Measurements from ENCODE around the gene FAXDC2.
A peak's percentile ranks its signal among the peaks of the same experiment; 100 is the strongest.

FAXDC2 gene

DNA sequence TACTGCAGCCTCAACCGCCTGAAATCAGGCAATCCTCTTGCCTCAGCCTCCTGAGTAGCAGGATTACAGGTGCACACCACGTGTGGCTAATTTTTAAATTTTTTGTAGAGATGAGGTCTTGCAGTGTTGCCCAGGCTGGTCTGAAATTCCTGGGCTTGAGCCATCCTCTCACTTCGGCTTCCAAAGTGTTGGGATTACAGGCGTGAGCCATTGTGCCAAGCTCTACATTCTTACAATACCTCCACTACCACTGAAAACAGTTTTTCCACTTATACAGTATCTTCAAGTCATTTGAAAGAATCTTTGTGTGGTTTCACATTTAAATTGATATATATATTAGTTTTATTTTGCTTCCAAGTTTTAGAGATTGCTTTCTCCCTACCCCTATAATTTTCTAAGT is 52.6 kb downstream of the FAXDC2 start:
- DNase-seq (ENCODE audit: low read depth, low spot score): no peak

- no peak for DNase-seq (ENCODE audit: low read depth, low spot score)
These were observed 55.2 kb downstream of the FAXDC2 start for GRCh38 chr5:154795235-154795596.

DNA sequence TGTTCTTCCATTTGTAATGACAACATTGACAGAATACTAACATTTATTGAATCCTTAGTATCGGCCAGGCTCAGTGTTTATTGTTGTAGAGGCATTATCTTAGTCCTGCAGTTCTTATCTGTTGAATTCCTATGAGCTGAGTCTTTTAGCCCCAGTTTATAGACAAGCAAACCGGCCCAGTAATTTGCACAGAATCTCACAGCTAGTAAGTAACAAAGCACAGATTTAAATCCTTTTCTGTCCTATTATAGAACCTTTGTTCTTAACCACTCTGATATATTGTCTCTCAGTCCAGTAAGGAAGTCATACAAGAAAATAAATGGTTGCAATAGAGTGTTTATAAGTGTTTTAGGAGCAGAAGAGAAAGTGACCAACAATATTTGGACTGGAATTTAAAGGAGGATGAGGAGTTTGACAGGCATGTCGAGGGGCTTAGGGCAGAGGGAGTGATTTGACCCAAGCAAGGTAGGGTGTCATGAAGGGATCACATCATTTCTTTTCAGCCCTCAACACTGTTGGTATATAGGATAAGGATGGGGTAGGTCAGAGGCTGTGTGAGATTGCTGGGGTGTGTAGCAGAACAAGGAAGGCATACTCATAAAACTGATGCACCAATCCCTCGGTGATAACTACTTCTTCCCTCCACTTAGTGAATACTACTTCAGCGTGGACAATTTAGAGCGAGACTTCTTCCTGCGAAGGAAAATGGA is 55.7 kb downstream of the FAXDC2 start:
- no peak for DNase-seq (ENCODE audit: low read depth, low spot score)

GRCh38 chr5:154793599-154794524 is 56.5 kb downstream of the FAXDC2 start:
- no peak for DNase-seq (ENCODE audit: low read depth, low spot score)

- no peak for DNase-seq (ENCODE audit: low read depth, low spot score)
These were observed 58.9 kb downstream of the FAXDC2 start for GRCh38 chr5:154791535-154791934.

GRCh38 chr5:154788212-154788611 is 62.2 kb downstream of the FAXDC2 start:
- DNase-seq (ENCODE audit: low read depth, low spot score): no peak

DNA sequence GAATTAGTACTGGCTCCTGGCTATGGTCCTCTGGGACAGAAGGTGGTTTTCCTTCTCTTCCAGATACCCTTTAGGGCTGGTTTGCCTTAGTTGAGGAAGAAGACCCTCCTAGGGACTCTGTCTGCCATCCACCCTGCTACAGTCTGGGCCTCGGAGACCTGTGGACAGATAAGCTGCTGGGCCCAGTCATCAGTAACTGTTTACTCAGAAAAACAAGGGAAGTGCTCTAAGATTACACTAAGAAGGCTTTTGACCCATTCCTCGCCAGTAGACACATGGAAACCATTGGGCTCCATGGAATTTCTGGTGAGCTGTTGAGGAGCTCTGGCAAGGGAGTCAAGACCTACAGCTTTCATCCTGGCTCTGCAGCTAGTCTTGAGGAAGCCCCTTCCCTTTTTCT is 64.0 kb downstream of the FAXDC2 start:
- DNase-seq (ENCODE audit: low read depth, low spot score): no peak

DNA sequence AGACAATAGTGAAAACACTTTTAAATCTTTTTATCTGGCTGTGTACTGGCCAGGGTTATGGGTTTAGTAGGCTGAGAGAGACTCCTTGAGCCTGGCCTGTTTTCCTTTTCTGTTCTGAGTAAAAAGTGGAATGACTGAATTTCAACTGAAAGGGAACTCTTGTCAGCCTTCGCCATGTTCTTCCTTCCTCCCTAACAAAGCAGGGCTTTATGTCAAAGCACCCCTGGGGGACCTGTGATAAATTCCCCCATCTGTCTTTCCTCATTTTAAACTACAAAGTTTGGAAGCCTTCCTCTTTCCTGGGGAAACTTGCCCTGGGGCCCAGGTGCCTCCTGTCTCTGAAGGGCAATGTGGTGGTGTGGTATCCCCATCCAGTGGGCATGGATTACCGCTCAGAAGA is 65.5 kb downstream of the FAXDC2 start:
- DNase-seq (ENCODE audit: low read depth, low spot score): no peak

DNA sequence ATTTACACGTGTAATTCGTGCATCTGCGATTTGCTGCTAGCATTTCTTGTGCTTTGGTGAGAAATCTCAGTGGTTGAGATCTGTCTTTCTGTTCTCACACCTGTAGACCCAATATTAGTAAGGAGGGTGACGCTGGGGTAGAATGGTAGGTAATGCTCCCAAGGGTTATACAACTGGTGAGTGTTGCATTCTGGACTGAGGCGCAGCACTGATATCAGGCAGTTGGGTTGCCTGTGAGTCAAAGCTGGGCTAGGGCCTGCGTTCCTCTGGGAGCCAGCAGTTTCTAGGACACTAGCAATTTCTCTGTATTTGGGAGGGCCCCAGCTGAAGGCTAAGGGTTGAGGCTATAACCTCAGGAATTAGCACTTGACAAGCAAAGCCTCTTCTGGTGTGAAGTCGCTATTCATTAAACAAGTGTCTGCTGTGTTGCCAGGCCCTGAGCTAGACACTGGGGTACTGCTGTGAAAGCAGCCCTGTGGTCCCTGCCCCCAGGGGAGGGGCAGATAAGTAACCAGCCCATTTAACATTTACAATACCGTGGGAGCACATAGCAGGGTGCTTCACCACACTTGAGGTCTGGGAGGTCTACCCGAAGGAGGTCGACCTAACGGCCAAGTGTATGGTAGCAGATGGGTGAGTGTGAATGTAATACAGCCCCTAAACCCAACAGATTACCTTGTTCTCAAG is 66.5 kb downstream of the FAXDC2 start:
- no peak for DNase-seq (ENCODE audit: low read depth, low spot score)

DNA sequence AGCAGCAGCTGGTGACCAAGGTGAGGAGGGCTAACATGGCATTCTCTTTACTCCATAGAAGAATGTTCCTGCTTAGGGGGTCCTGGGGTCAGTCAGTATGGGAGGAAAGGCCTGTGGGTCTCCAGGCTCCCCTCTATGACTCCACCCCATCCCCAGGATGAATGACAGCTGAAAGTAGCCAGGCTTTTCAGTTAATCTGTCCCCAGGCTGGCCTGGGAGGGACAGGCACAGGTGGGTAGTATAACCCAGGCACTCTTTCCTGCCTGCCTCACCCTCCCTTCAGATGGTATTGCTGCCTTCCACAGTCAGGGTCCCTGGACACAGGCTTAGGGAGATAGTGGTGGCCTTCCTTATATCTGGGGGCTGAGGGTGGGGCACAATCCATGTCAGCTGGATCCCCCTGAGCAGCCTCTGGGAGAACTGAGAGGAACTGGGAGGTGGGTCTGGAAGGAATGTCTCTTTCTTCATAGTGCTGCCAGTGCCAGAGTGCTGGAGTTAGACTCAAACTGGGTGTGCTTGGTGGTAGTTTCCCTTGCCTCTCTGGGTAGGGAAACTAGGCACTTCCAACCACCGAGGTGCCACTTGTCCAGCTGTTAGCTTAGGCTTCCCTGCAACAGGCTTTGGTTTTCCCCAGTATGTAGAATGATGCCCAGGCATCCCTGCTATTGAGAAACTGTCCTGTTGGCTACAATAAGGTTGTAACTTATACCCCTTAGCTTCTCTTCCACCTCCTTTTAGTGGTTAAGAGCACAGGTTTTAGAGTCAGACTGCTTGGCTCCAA is 67.4 kb downstream of the FAXDC2 start:
- DNase-seq (ENCODE audit: low read depth, low spot score): no peak

- no peak for DNase-seq (ENCODE audit: low read depth, low spot score)
These were observed 68.1 kb downstream of the FAXDC2 start for GRCh38 chr5:154782326-154782725.

DNA sequence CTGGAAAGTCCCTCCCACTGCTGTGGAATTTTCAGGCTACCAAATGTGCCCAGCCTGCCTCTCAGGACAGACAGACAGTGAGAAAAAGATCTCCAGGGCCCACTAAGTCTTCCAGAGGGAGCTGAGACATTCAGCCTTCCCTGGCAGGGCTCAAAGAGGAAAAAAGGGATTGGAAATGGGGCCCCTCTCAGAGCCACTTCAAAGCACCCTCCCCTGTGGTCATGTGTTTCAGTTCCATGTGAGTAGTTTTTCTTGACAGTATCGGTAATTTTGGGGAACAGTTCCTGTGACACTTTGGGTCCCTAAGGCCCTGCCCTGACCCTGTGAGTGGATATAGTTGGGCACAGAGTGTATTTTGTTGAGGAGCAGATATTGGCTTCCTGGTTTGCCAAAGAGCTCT is 70.3 kb downstream of the FAXDC2 start:
- DNase-seq (ENCODE audit: low read depth, low spot score): no peak

- DNase-seq (ENCODE audit: low read depth, low spot score): no peak
These were observed 71.3 kb downstream of the FAXDC2 start for GRCh38 chr5:154779105-154779504.

- DNase-seq (ENCODE audit: low read depth, low spot score): no peak
These were observed 71.9 kb downstream of the FAXDC2 start for GRCh38 chr5:154778534-154778933.

- DNase-seq (ENCODE audit: low read depth, low spot score): no peak
These were observed 74.2 kb downstream of the FAXDC2 start for GRCh38 chr5:154776167-154776566.

DNA sequence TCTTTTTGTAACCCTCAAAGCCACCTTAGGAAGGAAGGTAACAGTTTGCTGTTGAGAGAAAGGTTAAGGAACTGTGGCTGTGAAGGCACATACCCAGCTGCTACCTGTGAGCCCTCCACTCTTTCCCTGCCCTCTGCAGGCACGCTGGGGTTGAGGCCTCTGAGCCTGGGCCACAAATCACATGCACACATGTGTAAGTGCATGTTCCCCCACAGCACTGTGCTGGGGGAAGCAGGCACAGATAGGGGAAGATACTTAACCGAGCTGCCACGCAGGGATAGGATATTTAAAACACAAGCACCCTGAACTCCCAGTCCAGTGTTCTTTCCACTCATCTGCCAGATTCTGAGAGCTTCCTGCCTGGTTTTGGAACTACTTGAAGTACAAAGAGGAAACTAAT is 77.1 kb downstream of the FAXDC2 start:
- DNase-seq (ENCODE audit: low read depth, low spot score): no peak

DNA sequence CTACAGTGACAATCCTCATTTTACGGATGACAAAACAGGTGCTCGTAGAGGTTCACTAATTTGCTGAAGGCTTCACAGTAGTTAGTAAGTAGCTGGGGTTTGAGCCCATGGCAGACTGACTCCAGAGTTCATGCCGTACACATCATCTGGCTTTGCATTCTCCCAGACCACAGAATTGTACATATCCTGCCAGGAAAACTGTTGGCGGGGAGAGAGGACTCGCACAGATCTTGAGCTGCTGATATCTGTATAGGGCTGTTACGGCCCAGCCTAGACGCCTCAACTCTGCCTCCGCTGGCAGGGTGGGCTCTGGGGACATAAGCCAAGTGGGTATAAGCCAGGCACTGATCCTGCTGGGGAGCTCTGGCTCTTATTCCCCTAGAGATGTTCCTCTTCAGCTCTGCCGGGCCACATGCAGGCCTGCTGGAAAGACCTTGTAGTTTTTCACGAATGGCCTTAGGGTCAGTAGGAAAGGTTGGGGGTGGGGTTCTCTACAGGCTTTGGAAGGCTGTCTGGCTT is 79.0 kb downstream of the FAXDC2 start:
- DNase-seq (ENCODE audit: low read depth, low spot score): peak; percentile 40

DNA sequence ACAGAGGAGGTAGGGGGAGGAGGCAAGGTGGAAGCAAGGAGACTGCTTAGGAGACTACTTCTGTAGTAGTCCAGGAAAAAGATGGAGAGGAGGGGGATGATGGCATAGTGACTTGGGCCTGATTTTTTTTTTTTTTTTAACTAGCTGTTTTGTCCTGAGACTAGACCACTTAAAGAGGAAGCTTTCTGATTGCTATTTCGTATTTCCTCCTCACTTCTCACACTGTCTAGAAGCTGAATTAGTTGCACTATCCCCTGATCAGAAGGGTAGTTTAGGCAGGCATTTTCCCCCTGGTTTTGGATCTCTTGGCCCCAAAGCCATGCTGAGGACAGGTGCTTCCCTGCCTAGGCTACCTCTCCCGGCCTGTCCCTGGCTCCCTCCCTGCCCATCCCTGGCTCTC is 80.3 kb downstream of the FAXDC2 start:
- DNase-seq (ENCODE audit: low read depth, low spot score): no peak

All from brain pericyte (primary cell).